ENCODE measurements around the gene RPTOR.

The RPTOR gene

GRCh38 chr17:80545499-80545826 is 825 bp downstream of the RPTOR start:
- H3K27me3 ChIP-seq (ENCODE audit: low read depth, low read length): no peaks in the 10 kb centered on the region
- H3K4me3 ChIP-seq (ENCODE audit: low read length): peak overlapping the region; percentile 94
- H3K36me3 ChIP-seq (replicated peaks; ENCODE audit: low read depth, low read length): no peaks in the 10 kb centered on the region
- H3K4me2 ChIP-seq (ENCODE audit: low read length): peak overlapping the region; percentile 88
- H3K79me2 ChIP-seq (ENCODE audit: low read length): peaks cover 58% of the 10 kb centered on the region
- H3K27ac ChIP-seq (ENCODE audit: low read length): no peak overlapping the region
- no peak for TF ChIP-seq EZH2phosphoT487 (IDR thresholded peaks at IDR 0.05; ENCODE audit: low read depth)
- no peak for TF ChIP-seq CTCF (IDR thresholded peaks at IDR 0.05; ENCODE audit: low read depth, low read length)
- peaks cover 12% of the 10 kb centered on the region for H3K4me1 ChIP-seq (ENCODE audit: low read length)
- H3K9me3 ChIP-seq (ENCODE audit: insufficient read depth, low read length): no peaks in the 10 kb centered on the region
- peaks cover 8% of the 10 kb centered on the region for H4K20me1 ChIP-seq (ENCODE audit: insufficient read depth, low read length)
- H3K9ac ChIP-seq (ENCODE audit: low read length): peak overlapping the region; percentile 83
- H2AFZ ChIP-seq (ENCODE audit: low read depth, low read length): no peak overlapping the region

GRCh38 chr17:80546267-80546666 is 1.6 kb downstream of the RPTOR start:
- H3K36me3 ChIP-seq (replicated peaks; ENCODE audit: low read depth, low read length): no peaks in the 10 kb centered on the region
- peaks cover 8% of the 10 kb centered on the region for H4K20me1 ChIP-seq (ENCODE audit: insufficient read depth, low read length)
- TF ChIP-seq EZH2phosphoT487 (IDR thresholded peaks at IDR 0.05; ENCODE audit: low read depth) (no peak), CTCF (IDR thresholded peaks at IDR 0.05; ENCODE audit: low read depth, low read length) (no peak)
- no peak overlapping the region for H3K9ac ChIP-seq (ENCODE audit: low read length)
- no peak overlapping the region for H3K27ac ChIP-seq (ENCODE audit: low read length)
- H3K27me3 ChIP-seq (ENCODE audit: low read depth, low read length): no peaks in the 10 kb centered on the region
- peaks cover 12% of the 10 kb centered on the region for H3K4me1 ChIP-seq (ENCODE audit: low read length)
- H2AFZ ChIP-seq (ENCODE audit: low read depth, low read length): no peak overlapping the region
- peak overlapping the region; percentile 94 for H3K4me3 ChIP-seq (ENCODE audit: low read length)
- H3K4me2 ChIP-seq (ENCODE audit: low read length): peak overlapping the region; percentile 88
- H3K9me3 ChIP-seq (ENCODE audit: insufficient read depth, low read length): no peaks in the 10 kb centered on the region
- H3K79me2 ChIP-seq (ENCODE audit: low read length): peaks cover 65% of the 10 kb centered on the region

- Histone ChIP-seq H3K4me2 (ENCODE audit: low read length) (no peak overlapping the region), H2AFZ (ENCODE audit: low read depth, low read length) (no peak overlapping the region), H3K79me2 (ENCODE audit: low read length) (peaks cover 82% of the 10 kb centered on the region), H3K27ac (ENCODE audit: low read length) (no peak overlapping the region), H3K27me3 (ENCODE audit: low read depth, low read length) (no peaks in the 10 kb centered on the region), H3K9ac (ENCODE audit: low read length) (no peak overlapping the region), H3K4me1 (ENCODE audit: low read length) (no peaks in the 10 kb centered on the region), H3K9me3 (ENCODE audit: insufficient read depth, low read length) (no peaks in the 10 kb centered on the region), H3K36me3 (replicated peaks; ENCODE audit: low read depth, low read length) (peaks cover 6% of the 10 kb centered on the region), H3K4me3 (ENCODE audit: low read length) (no peak overlapping the region), H4K20me1 (ENCODE audit: insufficient read depth, low read length) (peaks cover 22% of the 10 kb centered on the region)
- no peak for TF ChIP-seq EZH2phosphoT487 (IDR thresholded peaks at IDR 0.05; ENCODE audit: low read depth)
- TF ChIP-seq CTCF (IDR thresholded peaks at IDR 0.05; ENCODE audit: low read depth, low read length): no peak
Observed at GRCh38 chr17:80552523-80552922, 7.9 kb downstream of the RPTOR start.

- Histone ChIP-seq H2AFZ (ENCODE audit: low read depth, low read length) (no peak overlapping the region), H3K27ac (ENCODE audit: low read length) (no peak overlapping the region), H3K9me3 (ENCODE audit: insufficient read depth, low read length) (no peaks in the 10 kb centered on the region), H3K4me3 (ENCODE audit: low read length) (no peak overlapping the region), H3K4me2 (ENCODE audit: low read length) (no peak overlapping the region), H3K4me1 (ENCODE audit: low read length) (no peaks in the 10 kb centered on the region), H3K27me3 (ENCODE audit: low read depth, low read length) (no peaks in the 10 kb centered on the region), H3K9ac (ENCODE audit: low read length) (no peak overlapping the region), H4K20me1 (ENCODE audit: insufficient read depth, low read length) (peaks cover 29% of the 10 kb centered on the region), H3K79me2 (ENCODE audit: low read length) (peaks cover 74% of the 10 kb centered on the region), H3K36me3 (replicated peaks; ENCODE audit: low read depth, low read length) (peaks cover 6% of the 10 kb centered on the region)
- TF ChIP-seq EZH2phosphoT487 (IDR thresholded peaks at IDR 0.05; ENCODE audit: low read depth): no peak
- TF ChIP-seq CTCF (IDR thresholded peaks at IDR 0.05; ENCODE audit: low read depth, low read length): no peak
Observed at GRCh38 chr17:80555266-80555665, 10.6 kb downstream of the RPTOR start.
